HL-60 (cell line): ENCODE data around the gene LEMD3.

Source experiments
- POLR2AphosphoS5 ChIP-seq: IDR thresholded peaks from 2 replicates; pipeline ENCODE4 v1.6.1; 2012; ENCODE audit warnings: low read depth
- TF ChIP-seq, protein P1 (sequence below): IDR thresholded peaks from one replicate; pipeline ENCODE4 v1.5.1; 2011; ENCODE audit warnings: low read length, control low read depth, inconsistent platforms; ENCODE audit not compliant: insufficient read depth
- TF ChIP-seq, protein P2 (sequence below): IDR thresholded peaks from 2 replicates; pipeline ENCODE4 v1.6.1; 2012; ENCODE audit warnings: low read depth; ENCODE audit not compliant: insufficient replicate concordance

DNA sequence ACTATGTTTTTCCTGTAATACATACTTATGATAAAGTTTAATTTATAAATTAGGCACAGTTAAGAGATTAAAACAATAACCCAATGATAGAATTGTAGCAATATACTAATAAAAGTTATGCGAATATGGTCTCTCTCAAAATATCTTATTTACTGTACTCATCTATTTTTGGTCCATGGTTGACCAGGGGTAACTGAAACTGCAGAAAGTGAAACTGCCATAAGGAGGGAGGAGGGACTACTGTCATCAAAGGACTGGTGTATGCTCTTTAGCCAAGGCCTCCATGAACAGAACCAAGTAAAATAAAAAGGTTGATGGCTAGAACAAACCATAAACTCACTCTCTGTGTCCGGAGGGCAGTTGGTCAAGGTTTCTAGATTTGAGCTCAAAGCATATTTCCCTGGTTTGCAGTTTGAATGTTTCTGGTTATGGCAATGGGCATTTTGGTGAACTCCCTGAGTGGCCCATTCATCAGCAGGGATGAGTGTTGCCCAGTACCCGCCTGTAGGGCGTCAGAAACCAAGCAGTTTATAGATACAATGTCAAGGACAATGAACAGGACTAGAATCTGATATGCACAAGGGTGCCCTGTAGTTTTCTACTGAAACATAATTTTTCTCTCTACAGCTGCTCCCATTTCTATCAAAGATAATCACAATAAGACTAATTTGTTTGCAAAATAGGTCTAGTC is 19.8 kb downstream of the LEMD3 start:
- TF ChIP-seq, protein P1, sequence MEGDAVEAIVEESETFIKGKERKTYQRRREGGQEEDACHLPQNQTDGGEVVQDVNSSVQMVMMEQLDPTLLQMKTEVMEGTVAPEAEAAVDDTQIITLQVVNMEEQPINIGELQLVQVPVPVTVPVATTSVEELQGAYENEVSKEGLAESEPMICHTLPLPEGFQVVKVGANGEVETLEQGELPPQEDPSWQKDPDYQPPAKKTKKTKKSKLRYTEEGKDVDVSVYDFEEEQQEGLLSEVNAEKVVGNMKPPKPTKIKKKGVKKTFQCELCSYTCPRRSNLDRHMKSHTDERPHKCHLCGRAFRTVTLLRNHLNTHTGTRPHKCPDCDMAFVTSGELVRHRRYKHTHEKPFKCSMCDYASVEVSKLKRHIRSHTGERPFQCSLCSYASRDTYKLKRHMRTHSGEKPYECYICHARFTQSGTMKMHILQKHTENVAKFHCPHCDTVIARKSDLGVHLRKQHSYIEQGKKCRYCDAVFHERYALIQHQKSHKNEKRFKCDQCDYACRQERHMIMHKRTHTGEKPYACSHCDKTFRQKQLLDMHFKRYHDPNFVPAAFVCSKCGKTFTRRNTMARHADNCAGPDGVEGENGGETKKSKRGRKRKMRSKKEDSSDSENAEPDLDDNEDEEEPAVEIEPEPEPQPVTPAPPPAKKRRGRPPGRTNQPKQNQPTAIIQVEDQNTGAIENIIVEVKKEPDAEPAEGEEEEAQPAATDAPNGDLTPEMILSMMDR: no peak
- TF ChIP-seq, protein P2, sequence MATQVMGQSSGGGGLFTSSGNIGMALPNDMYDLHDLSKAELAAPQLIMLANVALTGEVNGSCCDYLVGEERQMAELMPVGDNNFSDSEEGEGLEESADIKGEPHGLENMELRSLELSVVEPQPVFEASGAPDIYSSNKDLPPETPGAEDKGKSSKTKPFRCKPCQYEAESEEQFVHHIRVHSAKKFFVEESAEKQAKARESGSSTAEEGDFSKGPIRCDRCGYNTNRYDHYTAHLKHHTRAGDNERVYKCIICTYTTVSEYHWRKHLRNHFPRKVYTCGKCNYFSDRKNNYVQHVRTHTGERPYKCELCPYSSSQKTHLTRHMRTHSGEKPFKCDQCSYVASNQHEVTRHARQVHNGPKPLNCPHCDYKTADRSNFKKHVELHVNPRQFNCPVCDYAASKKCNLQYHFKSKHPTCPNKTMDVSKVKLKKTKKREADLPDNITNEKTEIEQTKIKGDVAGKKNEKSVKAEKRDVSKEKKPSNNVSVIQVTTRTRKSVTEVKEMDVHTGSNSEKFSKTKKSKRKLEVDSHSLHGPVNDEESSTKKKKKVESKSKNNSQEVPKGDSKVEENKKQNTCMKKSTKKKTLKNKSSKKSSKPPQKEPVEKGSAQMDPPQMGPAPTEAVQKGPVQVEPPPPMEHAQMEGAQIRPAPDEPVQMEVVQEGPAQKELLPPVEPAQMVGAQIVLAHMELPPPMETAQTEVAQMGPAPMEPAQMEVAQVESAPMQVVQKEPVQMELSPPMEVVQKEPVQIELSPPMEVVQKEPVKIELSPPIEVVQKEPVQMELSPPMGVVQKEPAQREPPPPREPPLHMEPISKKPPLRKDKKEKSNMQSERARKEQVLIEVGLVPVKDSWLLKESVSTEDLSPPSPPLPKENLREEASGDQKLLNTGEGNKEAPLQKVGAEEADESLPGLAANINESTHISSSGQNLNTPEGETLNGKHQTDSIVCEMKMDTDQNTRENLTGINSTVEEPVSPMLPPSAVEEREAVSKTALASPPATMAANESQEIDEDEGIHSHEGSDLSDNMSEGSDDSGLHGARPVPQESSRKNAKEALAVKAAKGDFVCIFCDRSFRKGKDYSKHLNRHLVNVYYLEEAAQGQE: no peak
- no peak for TF ChIP-seq POLR2AphosphoS5
